OCI-LY3 (cell line): ENCODE measurements around the gene RASL10A.

Experiments used
- H2AFZ ChIP-seq: fragments of 200-600, 300-600 bp; shearing (Covaris generic); 2 replicates; pipeline ENCODE4 v1.6.0; 2014; ENCODE audit warnings: antibody characterized with exemption, low read depth, low read length
- H3K27ac ChIP-seq: fragments of 200-600, 300-600 bp; sonication (generic); 2 replicates; pipeline ENCODE4 v1.5.1; 2014; ENCODE audit warnings: mild to moderate bottlenecking, low read length, moderate library complexity, mixed read lengths
- H3K27me3 ChIP-seq: fragments of 200-600, 300-600 bp; sonication (generic); 2 replicates; pipeline ENCODE4 v1.6.1; 2014; ENCODE audit warnings: low read depth, low read length, mixed read lengths
- H3K36me3 ChIP-seq: fragments of 200-600, 300-600 bp; sonication (generic); replicated peaks from 2 replicates; pipeline ENCODE3; 2014; ENCODE audit warnings: low read depth, low read length, mixed read lengths
- H3K4me1 ChIP-seq: fragments of 300-600, 200-600 bp; sonication (generic); 2 replicates; pipeline ENCODE4 v1.6.1; 2014; ENCODE audit warnings: low read length, mixed read lengths
- H3K4me2 ChIP-seq: fragments of 200-600, 300-600 bp; sonication (generic); 2 replicates; pipeline ENCODE4 v1.6.1; 2014; ENCODE audit warnings: low read length, mixed read lengths
- H3K4me3 ChIP-seq: fragments of 300-600, 200-600 bp; sonication (generic); 2 replicates; pipeline ENCODE4 v1.5.1; 2014; ENCODE audit warnings: antibody characterized with exemption, mild to moderate bottlenecking, low read length, moderate library complexity
- H3K79me2 ChIP-seq: fragments of 300-600, 200-600 bp; shearing (Covaris generic); 2 replicates; pipeline ENCODE4 v1.6.1; 2014; ENCODE audit warnings: mild to moderate bottlenecking, low read length, mixed read lengths
- H3K9ac ChIP-seq: fragments of 300-600, 200-600 bp; shearing (Covaris generic); 2 replicates; pipeline ENCODE4 v1.6.0; 2014; ENCODE audit warnings: mild to moderate bottlenecking, low read length, moderate library complexity
- H3K9me3 ChIP-seq: fragments of 200-600, 300-600 bp; shearing (Covaris generic); 2 replicates; pipeline ENCODE4 v1.6.1; 2014; ENCODE audit warnings: low read length, mixed read lengths; ENCODE audit not compliant: insufficient read depth
- H4K20me1 ChIP-seq: fragments of 200-600, 300-600 bp; sonication (generic); 2 replicates; pipeline ENCODE4 v1.6.1; 2016; ENCODE audit warnings: low read length, mixed read lengths; ENCODE audit not compliant: insufficient read depth
- CTCF ChIP-seq: fragments of 200-600, 300-600 bp; sonication (generic); IDR thresholded peaks from 2 replicates; pipeline ENCODE4 v1.5.1; 2014; ENCODE audit warnings: antibody characterized with exemption, low read length, low read depth
- EZH2phosphoT487 ChIP-seq: fragments of 200-600 bp; shearing (Covaris generic); IDR thresholded peaks from 2 replicates; pipeline ENCODE4 v1.6.1; 2018; ENCODE audit warnings: antibody characterized with exemption, mixed run types, low read depth

Gene RASL10A

GRCh38 chr22:29275167-29275566 lies 40.3 kb downstream of the RASL10A start:
- no peaks in the 10 kb centered on the region for H3K27me3 ChIP-seq
- H3K4me1 ChIP-seq: peaks cover 14% of the 10 kb centered on the region
- H3K36me3 ChIP-seq: peaks cover 96% of the 10 kb centered on the region
- H3K27ac ChIP-seq: no peak overlapping the region
- no peak for TF ChIP-seq CTCF
- no peak for TF ChIP-seq EZH2phosphoT487
- peaks cover 97% of the 10 kb centered on the region for H4K20me1 ChIP-seq
- H3K4me3 ChIP-seq: no peak overlapping the region
- no peak overlapping the region for H2AFZ ChIP-seq
- no peaks in the 10 kb centered on the region for H3K9me3 ChIP-seq
- no peak overlapping the region for H3K4me2 ChIP-seq
- peaks cover 100% of the 10 kb centered on the region for H3K79me2 ChIP-seq
- H3K9ac ChIP-seq: no peak overlapping the region

- H3K36me3 ChIP-seq: peaks cover 88% of the 10 kb centered on the region
- no peak overlapping the region for H3K4me2 ChIP-seq
These were observed 42.9 kb downstream of the RASL10A start for GRCh38 chr22:29272624-29273023.

GRCh38 chr22:29270475-29271271 lies 44.8 kb downstream of the RASL10A start:
- Histone ChIP-seq H2AFZ (no peak overlapping the region), H3K4me1 (peaks cover 31% of the 10 kb centered on the region), H3K4me3 (peak overlapping the region; percentile 81), H3K9me3 (no peaks in the 10 kb centered on the region), H3K9ac (peak overlapping the region; percentile 99), H3K79me2 (peaks cover 100% of the 10 kb centered on the region), H3K27me3 (no peaks in the 10 kb centered on the region), H3K27ac (no peak overlapping the region), H4K20me1 (peaks cover 69% of the 10 kb centered on the region), H3K36me3 (peaks cover 73% of the 10 kb centered on the region), H3K4me2 (peak overlapping the region; percentile 93)
- TF ChIP-seq CTCF (no peak), EZH2phosphoT487 (no peak)

More at GRCh38 chr22:29272624-29273023, 42.9 kb downstream of the RASL10A start:
- peaks cover 22% of the 10 kb centered on the region for H3K4me1 ChIP-seq
- H4K20me1 ChIP-seq: peaks cover 88% of the 10 kb centered on the region
- H3K27me3 ChIP-seq: no peaks in the 10 kb centered on the region
- no peak overlapping the region for H3K4me3 ChIP-seq
- no peaks in the 10 kb centered on the region for H3K9me3 ChIP-seq
- no peak overlapping the region for H3K27ac ChIP-seq
- H3K9ac ChIP-seq: no peak overlapping the region
- H2AFZ ChIP-seq: no peak overlapping the region
- peaks cover 100% of the 10 kb centered on the region for H3K79me2 ChIP-seq
- TF ChIP-seq EZH2phosphoT487: no peak

- peaks cover 70% of the 10 kb centered on the region for H3K36me3 ChIP-seq
- no peak for TF ChIP-seq CTCF
- H3K27ac ChIP-seq: peak overlapping the region; percentile 87
- H3K4me1 ChIP-seq: peaks cover 31% of the 10 kb centered on the region
- peak overlapping the region; percentile 99 for H3K9ac ChIP-seq
- no peaks in the 10 kb centered on the region for H3K27me3 ChIP-seq
- no peak overlapping the region for H2AFZ ChIP-seq
- H3K79me2 ChIP-seq: peaks cover 97% of the 10 kb centered on the region
- H3K4me2 ChIP-seq: peak overlapping the region; percentile 93
- peaks cover 61% of the 10 kb centered on the region for H4K20me1 ChIP-seq
- no peaks in the 10 kb centered on the region for H3K9me3 ChIP-seq
- peak overlapping the region; percentile 81 for H3K4me3 ChIP-seq
These were observed 45.6 kb downstream of the RASL10A start for GRCh38 chr22:29269731-29270474.
